GM18861 (cell line): ENCODE measurements around the gene GOSR2.
"Not testable (repeated sequence)": the region's sequence is repeated elsewhere in the genome, so short reads cannot be mapped to it uniquely, and the experiment has no call there.

Source experiments
- ATAC-seq: cut with Tn5 transposase; IDR thresholded peaks from one replicate; pipeline ENCODE4 v1.9.1; 2021; ENCODE audit not compliant: unreplicated experiment

The GOSR2 gene

GRCh38 chr17:46984892-46985291, 61.9 kb downstream of the GOSR2 start:
- no peak for ATAC-seq

GRCh38 chr17:46986366-46986765, 63.4 kb downstream of the GOSR2 start:
- ATAC-seq: no peak

GRCh38 chr17:46987927-46988326, 65.0 kb downstream of the GOSR2 start:
- not testable (repeated sequence) for ATAC-seq

- no peak for ATAC-seq
Measured at GRCh38 chr17:46989637-46990431, 66.9 kb downstream of the GOSR2 start.

- no peak for ATAC-seq
Measured at GRCh38 chr17:46991617-46992016, 68.7 kb downstream of the GOSR2 start.
